CD4-positive, alpha-beta memory T cell (primary cell): ENCODE measurements around the gene CLEC16A. TPM values are rescaled to one million over a fixed set of nuclear protein-coding genes. Genes with fewer than 3 reads are reported as not detected.

Source experiments
- CTCF ChIA-PET: fragments of 350-600 bp; sonication (Branson Sonifier 250); formaldehyde crosslinking; loops from one replicate; lab custom pipeline; 2021; ENCODE audit warnings: inconsistent platforms; ENCODE audit not compliant: partially characterized antibody; lab: Charles Lee
- POLR2A ChIA-PET: fragments of 350-600 bp; sonication (Branson Sonifier 250); formaldehyde crosslinking; loops from one replicate; lab custom pipeline; 2021; ENCODE audit not compliant: partially characterized antibody; lab: Charles Lee
- DNase-seq, 5 donors: peaks; one replicate each; pipeline versions ENCODE4 v3.0.0 to v3.0.0-alpha.2; 2020 to 2022; ENCODE audit warnings: mixed read lengths in 1 of 5
- H3K27ac ChIP-seq: one replicate; pipeline ENCODE4 v1.7.0; 2013; ENCODE audit warnings: low read depth, low read length
- H3K27me3 ChIP-seq: 2 replicates; pipeline ENCODE4 v1.7.0; 2013; ENCODE audit warnings: mild to moderate bottlenecking, low read length, moderate library complexity; ENCODE audit not compliant: insufficient read depth
- H3K36me3 ChIP-seq: 2 replicates; pipeline ENCODE4 v1.7.0; 2013; ENCODE audit warnings: mild to moderate bottlenecking, low read length, moderate library complexity; ENCODE audit not compliant: insufficient read depth
- H3K4me1 ChIP-seq: 2 replicates; pipeline ENCODE4 v1.7.0; 2013; ENCODE audit warnings: mild to moderate bottlenecking, low read length, moderate library complexity; ENCODE audit not compliant: insufficient read depth
- H3K4me3 ChIP-seq, 2 donors: one replicate each; pipeline ENCODE4 v1.7.0; 2013; ENCODE audit warnings: low read length in 2 of 2, mild to moderate bottlenecking in 1 of 2
- H3K9me3 ChIP-seq, 2 donors: one replicate each; pipeline ENCODE4 v1.7.0; 2013; ENCODE audit warnings: low read length in 2 of 2, control low read depth in 1 of 2; ENCODE audit not compliant: control insufficient read depth in 1 of 2
- H3K27ac Mint-ChIP-seq, 7 donors: one replicate each; pipeline ENCODE4 v1.8.0; 2020 to 2021; ENCODE audit warnings: mixed read lengths in 7 of 7, mild to moderate bottlenecking in 6 of 7, inconsistent platforms in 3 of 7, moderate library complexity in 3 of 7
- H3K27me3 Mint-ChIP-seq, 2 donors: one replicate each; pipeline ENCODE4 v1.8.0; 2020 to 2021; ENCODE audit warnings: mixed read lengths in 2 of 2
- H3K36me3 Mint-ChIP-seq, 2 donors: one replicate each; pipeline ENCODE4 v1.8.0; 2020 to 2021; ENCODE audit warnings: mixed read lengths in 2 of 2, inconsistent platforms in 1 of 2, mild to moderate bottlenecking in 1 of 2
- H3K4me1 Mint-ChIP-seq, 4 donors: one replicate each; pipeline ENCODE4 v1.8.0; 2020 to 2021; ENCODE audit warnings: mixed read lengths in 4 of 4, mild to moderate bottlenecking in 1 of 4
- H3K4me3 Mint-ChIP-seq, 8 donors: one replicate each; pipeline ENCODE4 v1.8.0; 2020 to 2021; ENCODE audit warnings: mixed read lengths in 8 of 8, mild to moderate bottlenecking in 7 of 8, moderate library complexity in 6 of 8, inconsistent platforms in 3 of 8
- H3K9me3 Mint-ChIP-seq, 8 donors: one replicate each; pipeline ENCODE4 v1.8.0; 2020 to 2021; ENCODE audit warnings: mixed read lengths in 8 of 8, mild to moderate bottlenecking in 5 of 8, inconsistent platforms in 3 of 8, moderate library complexity in 1 of 8
- intact Hi-C: fragments of 100-400 bp; cut with micrococcal nuclease; formaldehyde crosslinking; loops from one replicate; pipeline ENCODE4 v1.15.1; 2023
- polyA plus RNA-seq, 2 donors: library from polyadenylated mRNA; unstranded; fragments of 300-500 nt; fragmentation: Illumina TruSeq; gene quantifications; one replicate each; pipeline ENCODE4 v1.2.3, GENCODE V29; 2021
- total RNA-seq, 2 experiments: library from RNA; stranded (reverse); gene quantifications; one replicate each; pipeline ENCODE4 v1.2.3, GENCODE V29; 2021

The CLEC16A gene
- total and polyA plus RNA-seq, 4 experiments from 2014 or later: 5.2 to 28.4 (median 24.5) TPM

GRCh38 chr16:11173426-11173825, 229.1 kb downstream of the CLEC16A start:
- Mint-ChIP-seq H3K27ac (no peak overlapping the region), H3K4me1 (peaks cover 15 to 27% (median 19%) of the 10 kb centered on the region in 4 donors), H3K36me3 (peaks cover 28 to 31% of the 10 kb centered on the region in 2 donors), H3K9me3 (peaks cover 0 to 4% (median 0%) of the 10 kb centered on the region in 8 donors), H3K4me3 (no peak overlapping the region), H3K27me3 (no peaks in the 10 kb centered on the region)
- Histone ChIP-seq H3K4me3 (no peak overlapping the region), H3K27me3 (no peaks in the 10 kb centered on the region), H3K27ac (no peak overlapping the region), H3K9me3 (no peaks in the 10 kb centered on the region), H3K36me3 (no peaks in the 10 kb centered on the region), H3K4me1 (peaks cover 13% of the 10 kb centered on the region)
- no peak for DNase-seq
- ChIA-PET POLR2A (no interaction called here), CTCF (no interaction called here)
- intact Hi-C loops: no loop called here

GRCh38 chr16:11174141-11174540, 229.8 kb downstream of the CLEC16A start:
- ChIA-PET CTCF (no interaction called here), POLR2A (no interaction called here)
- Histone ChIP-seq H3K27ac (no peak overlapping the region), H3K27me3 (no peaks in the 10 kb centered on the region), H3K4me3 (no peak overlapping the region), H3K36me3 (no peaks in the 10 kb centered on the region), H3K4me1 (peaks cover 13% of the 10 kb centered on the region), H3K9me3 (no peaks in the 10 kb centered on the region)
- H3K4me3 Mint-ChIP-seq: no peak overlapping the region
- H3K27ac Mint-ChIP-seq: peak overlapping the region in 1 of 7 donors; percentile 16
- intact Hi-C loops: no loop called here
- H3K4me1 Mint-ChIP-seq: peaks cover 15 to 27% (median 19%) of the 10 kb centered on the region in 4 donors
- H3K36me3 Mint-ChIP-seq: peaks cover 29 to 34% of the 10 kb centered on the region in 2 donors
- H3K27me3 Mint-ChIP-seq: no peaks in the 10 kb centered on the region
- no peak for DNase-seq
- H3K9me3 Mint-ChIP-seq: peaks cover 0 to 4% (median 0%) of the 10 kb centered on the region in 8 donors

GRCh38 chr16:11175106-11175786, 230.9 kb downstream of the CLEC16A start:
- peaks cover 0 to 4% (median 0%) of the 10 kb centered on the region in 8 donors for H3K9me3 Mint-ChIP-seq
- H3K27ac Mint-ChIP-seq: peak overlapping the region in 6 of 7 donors; percentile 11 to 84 (median 58)
- intact Hi-C loops: no loop called here
- Histone ChIP-seq H3K4me1 (peaks cover 13% of the 10 kb centered on the region), H3K9me3 (no peaks in the 10 kb centered on the region), H3K36me3 (peaks cover 8% of the 10 kb centered on the region), H3K4me3 (no peak overlapping the region), H3K27me3 (no peaks in the 10 kb centered on the region), H3K27ac (no peak overlapping the region)
- H3K36me3 Mint-ChIP-seq: peaks cover 33 to 44% of the 10 kb centered on the region in 2 donors
- no peak overlapping the region for H3K4me3 Mint-ChIP-seq
- ChIA-PET CTCF (no interaction called here), POLR2A (no interaction called here)
- H3K4me1 Mint-ChIP-seq: peaks cover 15 to 27% (median 19%) of the 10 kb centered on the region in 4 donors
- DNase-seq: no peak
- H3K27me3 Mint-ChIP-seq: no peaks in the 10 kb centered on the region

GRCh38 chr16:11175787-11176341, 231.5 kb downstream of the CLEC16A start:
- peaks cover 13% of the 10 kb centered on the region for H3K4me1 ChIP-seq
- H3K36me3 ChIP-seq: peaks cover 9% of the 10 kb centered on the region
- no peak for DNase-seq
- no peak overlapping the region for H3K4me3 ChIP-seq
- peaks cover 0 to 4% (median 0%) of the 10 kb centered on the region in 8 donors for H3K9me3 Mint-ChIP-seq
- intact Hi-C loops: no loop called here
- POLR2A ChIA-PET: no interaction called here
- peaks cover 15 to 27% (median 19%) of the 10 kb centered on the region in 4 donors for H3K4me1 Mint-ChIP-seq
- no peaks in the 10 kb centered on the region for H3K27me3 Mint-ChIP-seq
- H3K9me3 ChIP-seq: no peaks in the 10 kb centered on the region
- no peak overlapping the region for H3K4me3 Mint-ChIP-seq
- no peaks in the 10 kb centered on the region for H3K27me3 ChIP-seq
- H3K27ac Mint-ChIP-seq: peak overlapping the region in 5 of 7 donors; percentile 25 to 93 (median 65)
- CTCF ChIA-PET: no interaction called here
- peaks cover 33 to 45% of the 10 kb centered on the region in 2 donors for H3K36me3 Mint-ChIP-seq
- no peak overlapping the region for H3K27ac ChIP-seq

- no peaks in the 10 kb centered on the region for H3K27me3 Mint-ChIP-seq
These were observed 233.3 kb downstream of the CLEC16A start for GRCh38 chr16:11177578-11178160.

GRCh38 chr16:11178424-11178823, 234.1 kb downstream of the CLEC16A start:
- ChIA-PET CTCF (no interaction called here), POLR2A (no interaction called here)
- Histone ChIP-seq H3K4me3 (no peak overlapping the region), H3K27ac (no peak overlapping the region), H3K9me3 (no peaks in the 10 kb centered on the region), H3K36me3 (peaks cover 9% of the 10 kb centered on the region), H3K27me3 (no peaks in the 10 kb centered on the region), H3K4me1 (peaks cover 13% of the 10 kb centered on the region)
- Mint-ChIP-seq H3K27ac (no peak overlapping the region), H3K36me3 (peaks cover 24 to 36% of the 10 kb centered on the region in 2 donors), H3K9me3 (peaks cover 0 to 4% (median 0%) of the 10 kb centered on the region in 8 donors), H3K4me3 (no peak overlapping the region), H3K4me1 (peaks cover 14 to 31% (median 14%) of the 10 kb centered on the region in 4 donors), H3K27me3 (no peaks in the 10 kb centered on the region)
- intact Hi-C loops: no loop called here
- no peak for DNase-seq

More at GRCh38 chr16:11177578-11178160, 233.3 kb downstream of the CLEC16A start:
- Mint-ChIP-seq H3K4me1 (peaks cover 14 to 31% (median 14%) of the 10 kb centered on the region in 4 donors), H3K36me3 (peaks cover 28 to 39% of the 10 kb centered on the region in 2 donors), H3K9me3 (peaks cover 0 to 4% (median 0%) of the 10 kb centered on the region in 8 donors), H3K27ac (no peak overlapping the region), H3K4me3 (no peak overlapping the region)
- H3K4me1 ChIP-seq: peaks cover 13% of the 10 kb centered on the region
- ChIA-PET POLR2A (no interaction called here), CTCF (interaction anchor here (0.7 kb wide), 1 partner anchor 15 kb away, joined by 3 read pairs; no protein-coding TSS in a partner anchor)
- no peaks in the 10 kb centered on the region for H3K9me3 ChIP-seq
- intact Hi-C loops: no loop called here
- no peak overlapping the region for H3K4me3 ChIP-seq
- DNase-seq: no peak
- no peak overlapping the region for H3K27ac ChIP-seq
- H3K27me3 ChIP-seq: no peaks in the 10 kb centered on the region
- H3K36me3 ChIP-seq: peaks cover 9% of the 10 kb centered on the region

GRCh38 chr16:11179574-11179973, 235.2 kb downstream of the CLEC16A start:
- Histone ChIP-seq H3K27me3 (no peaks in the 10 kb centered on the region), H3K9me3 (no peaks in the 10 kb centered on the region), H3K4me3 (no peak overlapping the region), H3K27ac (no peak overlapping the region), H3K36me3 (peaks cover 9% of the 10 kb centered on the region), H3K4me1 (peaks cover 13% of the 10 kb centered on the region)
- Mint-ChIP-seq H3K9me3 (peaks cover 0 to 2% (median 0%) of the 10 kb centered on the region in 8 donors), H3K27ac (peak overlapping the region in 4 of 7 donors; percentile 13 to 64 (median 45)), H3K36me3 (peaks cover 19 to 26% of the 10 kb centered on the region in 2 donors), H3K4me1 (peaks cover 9 to 30% (median 14%) of the 10 kb centered on the region in 4 donors), H3K27me3 (no peaks in the 10 kb centered on the region), H3K4me3 (no peak overlapping the region)
- ChIA-PET CTCF (no interaction called here), POLR2A (interaction anchor here (0.9 kb wide), 1 partner anchor 76 kb away, joined by 4 read pairs; the partner anchor contains the start of gene SOCS1)
- intact Hi-C loops: no loop called here
- no peak for DNase-seq
